H9 (cell line): ENCODE measurements around the gene CCDC34. TPM values are rescaled to one million over a fixed set of nuclear protein-coding genes. Genes with fewer than 3 reads are reported as not detected.

Source experiments
- DNase-seq: peaks from one replicate; pipeline ENCODE4 v3.0.0-alpha.2; 2017
- H2AFZ ChIP-seq: one replicate; pipeline ENCODE4 v1.6.1; 2013; ENCODE audit warnings: mild to moderate bottlenecking, low read length, control low read depth, moderate library complexity
- H2AK5ac ChIP-seq: 2 replicates; pipeline ENCODE4 v1.6.1; 2013; ENCODE audit warnings: low read length, control low read depth, mixed read lengths; ENCODE audit not compliant: insufficient read length
- H2BK120ac ChIP-seq: one replicate; pipeline ENCODE4 v1.6.1; 2013; ENCODE audit warnings: low read depth, mild to moderate bottlenecking, low read length, control low read depth, inconsistent platforms; ENCODE audit not compliant: poor library complexity, severe bottlenecking
- H2BK12ac ChIP-seq: 2 replicates; pipeline ENCODE4 v1.6.1; 2013; ENCODE audit warnings: low read length, control low read depth, mixed read lengths, low read depth; ENCODE audit not compliant: insufficient read length
- H2BK15ac ChIP-seq: 2 replicates; pipeline ENCODE4 v1.6.1; 2013; ENCODE audit warnings: low read depth, low read length, control low read depth
- H2BK20ac ChIP-seq: one replicate; pipeline ENCODE4 v1.6.1; 2013; ENCODE audit warnings: low read depth, mild to moderate bottlenecking, low read length, control low read depth, inconsistent platforms; ENCODE audit not compliant: poor library complexity, severe bottlenecking
- H2BK5ac ChIP-seq: 2 replicates; pipeline ENCODE4 v1.6.1; 2013; ENCODE audit warnings: low read length, control low read depth, mixed read lengths; ENCODE audit not compliant: insufficient read length
- H3K14ac ChIP-seq: 2 replicates; pipeline ENCODE4 v1.6.1; 2013; ENCODE audit warnings: low read length, control low read depth; ENCODE audit not compliant: insufficient read depth
- H3K18ac ChIP-seq: 2 replicates; pipeline ENCODE4 v1.6.1; 2013; ENCODE audit warnings: low read depth, mild to moderate bottlenecking, mixed read lengths, low read length, control low read depth; ENCODE audit not compliant: insufficient read length
- H3K23ac ChIP-seq: 2 replicates; pipeline ENCODE4 v1.6.1; 2013; ENCODE audit warnings: low read length, control low read depth, mixed read lengths, low read depth; ENCODE audit not compliant: insufficient read length
- H3K23me2 ChIP-seq: 2 replicates; pipeline ENCODE4 v1.6.1; 2013; ENCODE audit warnings: low read depth, mild to moderate bottlenecking, mixed read lengths, low read length, control low read depth; ENCODE audit not compliant: insufficient read length, poor library complexity, severe bottlenecking
- H3K27ac ChIP-seq: 2 replicates; pipeline ENCODE4 v1.5.1; 2013; ENCODE audit warnings: low read length, control low read depth, mixed read lengths, low read depth; ENCODE audit not compliant: insufficient read length
- H3K27me3 ChIP-seq: 2 replicates; pipeline ENCODE4 v1.6.1; 2013; ENCODE audit warnings: low read length, control low read depth, inconsistent platforms; ENCODE audit not compliant: insufficient read depth
- H3K4ac ChIP-seq: 2 replicates; pipeline ENCODE4 v1.6.1; 2013; ENCODE audit warnings: low read depth, mild to moderate bottlenecking, control low read depth, inconsistent platforms, low read length, moderate library complexity
- H3K4me1 ChIP-seq: 2 replicates; pipeline ENCODE4 v1.6.1; 2013; ENCODE audit warnings: low read length, control low read depth, inconsistent platforms; ENCODE audit not compliant: insufficient read depth
- H3K4me2 ChIP-seq: 2 replicates; pipeline ENCODE4 v1.6.1; 2013; ENCODE audit warnings: low read length, control low read depth, mixed read lengths; ENCODE audit not compliant: insufficient read length, insufficient read depth
- H3K56ac ChIP-seq: 2 replicates; pipeline ENCODE4 v1.6.1; 2013; ENCODE audit warnings: low read depth, mild to moderate bottlenecking, mixed read lengths, low read length, control low read depth; ENCODE audit not compliant: insufficient read length
- H3K79me1 ChIP-seq: 2 replicates; pipeline ENCODE4 v1.6.1; 2013; ENCODE audit warnings: low read depth, mild to moderate bottlenecking, moderate library complexity, low read length, control low read depth, inconsistent platforms; ENCODE audit not compliant: insufficient read depth, poor library complexity, severe bottlenecking
- H3K79me2 ChIP-seq: 2 replicates; pipeline ENCODE4 v1.6.1; 2013; ENCODE audit warnings: low read length, control low read depth, inconsistent platforms; ENCODE audit not compliant: insufficient read depth
- H3K9ac ChIP-seq: 2 replicates; pipeline ENCODE4 v1.6.1; 2013; ENCODE audit warnings: low read length, control low read depth, mixed read lengths; ENCODE audit not compliant: insufficient read length; ENCODE audit errors: extremely low read depth
- H3K9me3 ChIP-seq: one replicate; pipeline ENCODE4 v1.6.1; 2013; ENCODE audit warnings: low read depth, low read length, inconsistent platforms; ENCODE audit not compliant: control insufficient read depth
- H3T11ph ChIP-seq: one replicate; pipeline ENCODE4 v1.6.1; 2013; ENCODE audit warnings: mild to moderate bottlenecking, low read length, control low read depth, inconsistent platforms
- H4K20me1 ChIP-seq: one replicate; pipeline ENCODE4 v1.6.1; 2013; ENCODE audit not compliant: control insufficient read depth, insufficient read length, insufficient read depth
- H4K5ac ChIP-seq: 2 replicates; pipeline ENCODE4 v1.6.1; 2013; ENCODE audit warnings: low read depth, mild to moderate bottlenecking, mixed read lengths, low read length, control low read depth; ENCODE audit not compliant: insufficient read length
- H4K8ac ChIP-seq: replicated peaks from 2 replicates; pipeline ENCODE4 v1.6.1; 2013; ENCODE audit warnings: low read length, control low read depth, mixed read lengths, low read depth; ENCODE audit not compliant: insufficient read length
- H4K91ac ChIP-seq: 2 replicates; pipeline ENCODE4 v1.6.1; 2013; ENCODE audit warnings: low read depth, mild to moderate bottlenecking, moderate library complexity, mixed read lengths, low read length, control low read depth; ENCODE audit not compliant: insufficient read length
- H3K27ac Mint-ChIP-seq, 3 experiments: 2 replicates in 2 of 3; 3 replicates in 1 of 3; pipeline ENCODE4 v1.8.0; 2020 to 2021; ENCODE audit warnings: mixed read lengths in 3 of 3, mild to moderate bottlenecking in 1 of 3, moderate library complexity in 1 of 3
- H3K27me3 Mint-ChIP-seq: 2 replicates; pipeline ENCODE4 v1.8.0; 2021; ENCODE audit warnings: low read depth, mild to moderate bottlenecking, moderate library complexity, mixed read lengths
- H3K36me3 Mint-ChIP-seq, 3 experiments: 2 replicates in 2 of 3; 3 replicates in 1 of 3; pipeline ENCODE4 v1.8.0; 2020 to 2021; ENCODE audit warnings: low read depth in 3 of 3, mixed read lengths in 3 of 3; ENCODE audit not compliant: insufficient read depth in 1 of 3
- H3K4me1 Mint-ChIP-seq, 2 experiments: 2 replicates each; pipeline ENCODE4 v1.8.0; 2020; ENCODE audit warnings: mixed read lengths in 2 of 2
- H3K4me3 Mint-ChIP-seq, 2 experiments: 2 replicates in 1 of 2; 3 replicates in 1 of 2; pipeline ENCODE4 v1.8.0; 2020 to 2021; ENCODE audit warnings: mild to moderate bottlenecking in 2 of 2, mixed read lengths in 2 of 2, moderate library complexity in 1 of 2
- H3K9me3 Mint-ChIP-seq, 2 experiments: 2 replicates in 1 of 2; 3 replicates in 1 of 2; pipeline ENCODE4 v1.8.0; 2020; ENCODE audit warnings: mild to moderate bottlenecking in 2 of 2, mixed read lengths in 2 of 2, moderate library complexity in 1 of 2
- WGBS: extraction: QIAGEN DNeasy Blood & Tissue Kit; methylation state at CpG from one replicate; pipeline ENCODE4 v1.1.7; 2013; ENCODE audit warnings: missing lambda C conversion rate, low lambda C conversion rate, mixed read lengths; ENCODE audit not compliant: insufficient read length; ENCODE audit errors: extremely low coverage; 5-methylcytosine and 5-hydroxymethylcytosine counted together
- total RNA-seq: library from RNA; stranded (reverse); gene quantifications from 2 replicates; pipeline ENCODE4 v1.2.1, GENCODE V29; 2021
- TF ChIP-seq, protein P1 (sequence below): fragments of 200-600 bp; sonication (generic); conservative IDR thresholded peaks from 3 replicates; pipeline ENCODE4 v1.8.0; 2021; ENCODE audit warnings: antibody characterized with exemption, mild to moderate bottlenecking

The CCDC34 gene
- total RNA-seq, 1 experiment from 2014 or later, result 25.2 TPM

DNA sequence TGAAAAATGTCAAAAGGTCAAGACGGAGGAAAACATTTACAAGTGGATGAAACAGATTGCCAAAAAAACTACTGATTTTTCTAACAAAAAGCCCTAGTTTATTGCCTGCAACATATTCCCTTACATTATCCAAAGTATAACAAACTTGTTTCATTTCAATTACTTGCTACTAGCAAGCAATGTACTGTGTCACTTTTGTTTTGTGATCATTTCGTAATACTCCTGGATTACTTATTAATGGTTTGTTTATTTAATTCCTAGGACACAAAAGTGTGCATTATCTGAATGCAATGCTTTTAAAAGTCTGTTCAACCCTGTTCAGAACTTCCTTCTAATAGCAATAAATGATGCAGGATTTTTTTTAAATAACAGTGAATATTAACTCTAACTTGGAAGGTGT, 50.9 kb downstream of the CCDC34 start:
- no peak overlapping the region for H2BK12ac ChIP-seq
- H4K5ac ChIP-seq, result no peak overlapping the region
- no peak overlapping the region for H2BK20ac ChIP-seq
- H3K9me3 ChIP-seq, result no peaks in the 10 kb centered on the region
- H3K18ac ChIP-seq, result no peak overlapping the region
- H3K79me2 ChIP-seq, result no peaks in the 10 kb centered on the region
- H2BK120ac ChIP-seq, result no peak overlapping the region
- H3K4me1 Mint-ChIP-seq, result peaks cover 0 to 2% of the 10 kb centered on the region in 2 experiments; a peak in 1 of 4 replicates
- no peaks in the 10 kb centered on the region for H3K79me1 ChIP-seq
- no peak overlapping the region for H3K4me2 ChIP-seq
- no peak overlapping the region for H3K27ac Mint-ChIP-seq
- no peak overlapping the region for H3K23ac ChIP-seq
- no peak overlapping the region for H4K8ac ChIP-seq
- H2AFZ ChIP-seq, result no peak overlapping the region
- H3K9me3 Mint-ChIP-seq, result no peaks in the 10 kb centered on the region
- no peaks in the 10 kb centered on the region for H3K23me2 ChIP-seq
- no peaks in the 10 kb centered on the region for H3K27me3 ChIP-seq
- no peak overlapping the region for H3K56ac ChIP-seq
- H2BK5ac ChIP-seq, result no peak overlapping the region
- 0 out of 7 replicates have a peak, but pooled peaks cover 0 to 8% (median 0%) of the 10 kb centered on the region in 3 experiments for H3K36me3 Mint-ChIP-seq
- H3K14ac ChIP-seq, result no peak overlapping the region
- no peak overlapping the region for H3K9ac ChIP-seq
- H3T11ph ChIP-seq, result no peak overlapping the region
- H3K27ac ChIP-seq, result no peak overlapping the region
- no peak overlapping the region for H2AK5ac ChIP-seq
- H3K27me3 Mint-ChIP-seq, result no peaks in the 10 kb centered on the region
- H3K4ac ChIP-seq, result no peak overlapping the region
- no peaks in the 10 kb centered on the region for H4K20me1 ChIP-seq
- no peak overlapping the region for H2BK15ac ChIP-seq
- no peak overlapping the region for H4K91ac ChIP-seq
- no peaks in the 10 kb centered on the region; the same call in 1 of the 2 replicates for H3K4me1 ChIP-seq
- TF ChIP-seq, protein P1, sequence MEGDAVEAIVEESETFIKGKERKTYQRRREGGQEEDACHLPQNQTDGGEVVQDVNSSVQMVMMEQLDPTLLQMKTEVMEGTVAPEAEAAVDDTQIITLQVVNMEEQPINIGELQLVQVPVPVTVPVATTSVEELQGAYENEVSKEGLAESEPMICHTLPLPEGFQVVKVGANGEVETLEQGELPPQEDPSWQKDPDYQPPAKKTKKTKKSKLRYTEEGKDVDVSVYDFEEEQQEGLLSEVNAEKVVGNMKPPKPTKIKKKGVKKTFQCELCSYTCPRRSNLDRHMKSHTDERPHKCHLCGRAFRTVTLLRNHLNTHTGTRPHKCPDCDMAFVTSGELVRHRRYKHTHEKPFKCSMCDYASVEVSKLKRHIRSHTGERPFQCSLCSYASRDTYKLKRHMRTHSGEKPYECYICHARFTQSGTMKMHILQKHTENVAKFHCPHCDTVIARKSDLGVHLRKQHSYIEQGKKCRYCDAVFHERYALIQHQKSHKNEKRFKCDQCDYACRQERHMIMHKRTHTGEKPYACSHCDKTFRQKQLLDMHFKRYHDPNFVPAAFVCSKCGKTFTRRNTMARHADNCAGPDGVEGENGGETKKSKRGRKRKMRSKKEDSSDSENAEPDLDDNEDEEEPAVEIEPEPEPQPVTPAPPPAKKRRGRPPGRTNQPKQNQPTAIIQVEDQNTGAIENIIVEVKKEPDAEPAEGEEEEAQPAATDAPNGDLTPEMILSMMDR, result no peak
- no peak for DNase-seq
- no CpG with 5 or more reads among the region's 2 CpGs for WGBS
- H3K4me3 Mint-ChIP-seq, result no peak overlapping the region
